ENCODE measurements around the gene UBE2F. TPM values are rescaled to one million over a fixed set of nuclear protein-coding genes. Genes with fewer than 3 reads are reported as not detected.

The UBE2F gene
- total and polyA plus RNA-seq, 2 of the 4 experiments (the other 2 are of a cell fraction) = 44.6 to 59.8 TPM

- DNase-seq = no peak
- in situ Hi-C loops (cut with MboI; ENCODE audit: low sequenced_read_pairs) (no loop called here), intact Hi-C loops (cut with micrococcal nuclease) (loop anchor here (2.0 to 5.0 kb wide), 2 partner anchors 95 to 109 kb away; partner anchors contain the start of genes RAMP1 and SCLY)
Measured at GRCh38 chr2:237967463-237967951, 693 bp downstream of the UBE2F start.

More at GRCh38 chr2:237967463-237967951, 693 bp downstream of the UBE2F start:
- H4K20me1 ChIP-seq (ENCODE audit: insufficient read depth, low read length) = peaks cover 50% of the 10 kb centered on the region
- no peaks in the 10 kb centered on the region for H3K27me3 ChIP-seq (ENCODE audit: control insufficient read depth, insufficient read depth, low read length)
- peak overlapping the region; percentile 66 for H3K27ac ChIP-seq (ENCODE audit: insufficient read depth, low read length)
- 0% methylated on average over 1 of the region's 32 CpGs; no CpG with 5 or more reads in 1 of the 2 experiments for WGBS, 2 experiments (ENCODE audit: extremely low coverage in 2 of 2, insufficient read length in 1 of 2)
- H2BK20ac ChIP-seq (ENCODE audit: low read depth, low read length) = no peak overlapping the region
- H3K4me3 ChIP-seq (ENCODE audit: insufficient read depth, low read depth, low read length) = peak overlapping the region; percentile 74
- CTCF ChIA-PET = interaction anchor here (1.3 kb wide), 1 partner anchor 109 kb away, joined by 3 read pairs; no protein-coding TSS in a partner anchor
- H2BK15ac ChIP-seq (ENCODE audit: low read depth, low read length) = no peak overlapping the region
- H3K4me1 ChIP-seq (ENCODE audit: control insufficient read depth, insufficient read depth, low read length) = peaks cover 6% of the 10 kb centered on the region
- H2AK9ac ChIP-seq (replicated peaks; ENCODE audit: low read depth, low read length, poor library complexity) = peak overlapping the region; percentile 90
- H3K9ac ChIP-seq (ENCODE audit: low read depth, low read length) = peak overlapping the region; percentile 93
- peak overlapping the region; percentile 94 for H3K14ac ChIP-seq (replicated peaks; ENCODE audit: low read depth, low read length)
- TF ChIP-seq POLR2A (IDR thresholded peaks at IDR 0.05; ENCODE audit: low read depth, low read length) = no peak
- TF ChIP-seq MXI1 (IDR thresholded peaks at IDR 0.05; ENCODE audit: borderline replicate concordance, low read depth, low read length) = 0 out of 2 replicates have a peak, but pooled peaks have one; percentile 53
- no peak for TF ChIP-seq NFE2L2 (IDR thresholded peaks at IDR 0.05; ENCODE audit: low read depth, low read length)
- no peak for TF ChIP-seq BHLHE40 (IDR thresholded peaks at IDR 0.05; ENCODE audit: low read depth, low read length)
- H3K9me3 ChIP-seq (ENCODE audit: control insufficient read depth, insufficient read depth, low read length) = peaks cover 3% of the 10 kb centered on the region
- H2BK5ac ChIP-seq (ENCODE audit: low read depth, low read length, poor library complexity, severe bottlenecking) = peak overlapping the region; percentile 28
- dilution Hi-C loops (cut with HindIII; ENCODE audit: low sequenced_read_pairs, unreplicated experiment) = no loop called here
- H3K18ac ChIP-seq (ENCODE audit: low read depth, low read length) = no peak overlapping the region
- H3K23ac ChIP-seq (ENCODE audit: low read depth, low read length) = peak overlapping the region; percentile 87
- BruUV-seq (replicated peaks) = no TSS peak
- POLR2A ChIA-PET (ENCODE audit: unreplicated experiment) = no interaction called here
- H3K36me3 ChIP-seq (ENCODE audit: control insufficient read depth, insufficient read depth, low read length) = no peaks in the 10 kb centered on the region
- H4K8ac ChIP-seq (ENCODE audit: low read depth in 2 of 2, low read length in 2 of 2) = peak overlapping the region in 1 of 2 experiments; percentile 51; a peak in 1 of 4 replicates
- H3K79me1 ChIP-seq (ENCODE audit: low read depth in 1 of 2, low read length in 2 of 2) = peaks cover 13 to 50% of the 10 kb centered on the region in 2 experiments
- peak overlapping the region; percentile 66 for H2AK5ac ChIP-seq (ENCODE audit: low read depth, low read length)
- H3K9me1 ChIP-seq (ENCODE audit: insufficient read depth, low read length) = peaks cover 35% of the 10 kb centered on the region
- H2AFZ ChIP-seq (replicated peaks; ENCODE audit: low read length, poor library complexity) = peak overlapping the region; percentile 91
- H3K4ac ChIP-seq (ENCODE audit: low read depth, low read length) = peak overlapping the region; percentile 75
- no peak for ATAC-seq (ENCODE audit: low read depth)
- peak overlapping the region; percentile 93 for H3K4me2 ChIP-seq (ENCODE audit: low read depth, low read length)
- no peak overlapping the region; the same call in 1 of the 2 replicates for H4K91ac ChIP-seq (ENCODE audit: insufficient read depth, low read depth, low read length)
- no peak overlapping the region; the same call in 1 of the 2 replicates for H2BK120ac ChIP-seq (ENCODE audit: low read depth, low read length)
- no peak overlapping the region; the same call in 1 of the 2 replicates for H4K5ac ChIP-seq (ENCODE audit: low read depth, low read length)
- peak overlapping the region; percentile 35; the same call in 1 of the 2 replicates for H3K56ac ChIP-seq (ENCODE audit: extremely low read depth, insufficient read depth, low read length)
